RWPE1 (cell line): ENCODE measurements around the gene DAPK3.
"Not testable (repeated sequence)": the region's sequence is repeated elsewhere in the genome, so short reads cannot be mapped to it uniquely, and the experiment has no call there.

ENCODE experiments used
- CTCF ChIA-PET: fragments of 350-600 bp; sonication (Branson Sonifier 250); formaldehyde crosslinking; extraction: SDS; loops from one replicate; lab custom pipeline; 2021; lab: Yijun Ruan, JAX
- POLR2A ChIA-PET: fragments of 400-600 bp; formaldehyde crosslinking; extraction: SDS; loops from one replicate; lab custom pipeline; 2020; ENCODE audit warnings: antibody characterized with exemption; ENCODE audit not compliant: low non-redundant PET; lab: Yijun Ruan, JAX
- DNase-seq: peaks from one replicate; pipeline ENCODE4 v3.0.0; 2012; ENCODE audit warnings: low spot score
- H3K27ac ChIP-seq: fragments of 450-650 bp; 2 replicates; pipeline ENCODE4 v1.5.1; 2017
- TF ChIP-seq, protein P1 (sequence below): fragments of 450-650 bp; conservative IDR thresholded peaks from 2 replicates; pipeline ENCODE4 v1.5.1; 2017; ENCODE audit warnings: low read depth, mild to moderate bottlenecking

DAPK3 gene

DNA sequence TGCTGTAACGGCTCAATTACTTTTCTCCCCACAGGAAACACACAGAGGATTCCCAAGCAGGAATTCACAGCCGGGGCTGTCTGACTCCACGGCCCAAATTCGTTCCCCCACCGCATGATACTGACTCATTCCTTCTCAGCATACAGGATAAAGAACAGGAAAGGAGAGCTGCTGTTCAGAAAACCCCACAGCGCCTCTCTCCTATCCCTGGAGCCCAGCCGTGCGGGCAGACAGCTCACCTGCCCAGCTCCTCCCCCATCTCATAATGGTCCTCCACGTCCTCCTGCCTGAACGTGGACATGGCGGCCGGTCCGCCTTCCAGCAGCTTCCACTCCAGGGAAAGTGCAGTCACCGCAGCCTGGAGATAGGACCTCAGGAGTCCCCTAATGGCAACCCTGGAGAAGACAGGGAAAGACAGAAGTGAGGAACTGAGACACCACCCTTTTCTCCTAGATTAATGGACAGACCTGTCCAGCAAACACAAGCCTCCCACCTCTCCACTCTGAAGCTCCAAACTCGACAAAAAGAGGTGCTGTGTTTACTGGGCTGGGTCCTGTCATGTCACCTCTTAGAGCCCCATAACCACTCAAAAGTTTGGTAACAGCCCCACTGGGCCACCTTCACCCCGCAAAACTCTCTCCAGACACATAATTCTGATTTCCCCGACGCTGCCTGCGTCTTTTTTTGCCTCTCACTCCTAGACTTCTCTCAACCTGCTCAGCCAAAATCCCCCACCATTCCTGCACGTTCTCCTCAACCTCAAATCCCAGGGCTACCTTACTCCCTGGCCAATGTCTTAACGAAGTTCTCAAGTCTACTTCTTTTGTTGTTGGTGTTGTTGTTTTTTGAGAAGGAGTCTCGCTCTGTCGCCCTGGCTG, 1.2 kb downstream of the DAPK3 start:
- DNase-seq = peak; percentile 75
- POLR2A ChIA-PET = interaction anchor here (0.6 to 3.7 kb wide), 3 partner anchors 9 to 96 kb away, joined by 4 to 15 read pairs (median 9); partner anchors contain the start of gene EEF2
- CTCF ChIA-PET = interaction anchor here (0.7 to 1.0 kb wide), 3 partner anchors 9 to 18 kb away, joined by 3 to 5 read pairs (median 3); no protein-coding TSS in a partner anchor
- H3K27ac ChIP-seq = peak overlapping the region; percentile 92
- TF ChIP-seq, protein P1, sequence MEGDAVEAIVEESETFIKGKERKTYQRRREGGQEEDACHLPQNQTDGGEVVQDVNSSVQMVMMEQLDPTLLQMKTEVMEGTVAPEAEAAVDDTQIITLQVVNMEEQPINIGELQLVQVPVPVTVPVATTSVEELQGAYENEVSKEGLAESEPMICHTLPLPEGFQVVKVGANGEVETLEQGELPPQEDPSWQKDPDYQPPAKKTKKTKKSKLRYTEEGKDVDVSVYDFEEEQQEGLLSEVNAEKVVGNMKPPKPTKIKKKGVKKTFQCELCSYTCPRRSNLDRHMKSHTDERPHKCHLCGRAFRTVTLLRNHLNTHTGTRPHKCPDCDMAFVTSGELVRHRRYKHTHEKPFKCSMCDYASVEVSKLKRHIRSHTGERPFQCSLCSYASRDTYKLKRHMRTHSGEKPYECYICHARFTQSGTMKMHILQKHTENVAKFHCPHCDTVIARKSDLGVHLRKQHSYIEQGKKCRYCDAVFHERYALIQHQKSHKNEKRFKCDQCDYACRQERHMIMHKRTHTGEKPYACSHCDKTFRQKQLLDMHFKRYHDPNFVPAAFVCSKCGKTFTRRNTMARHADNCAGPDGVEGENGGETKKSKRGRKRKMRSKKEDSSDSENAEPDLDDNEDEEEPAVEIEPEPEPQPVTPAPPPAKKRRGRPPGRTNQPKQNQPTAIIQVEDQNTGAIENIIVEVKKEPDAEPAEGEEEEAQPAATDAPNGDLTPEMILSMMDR = no peak; the same call in 1 of the 2 replicates

DNA sequence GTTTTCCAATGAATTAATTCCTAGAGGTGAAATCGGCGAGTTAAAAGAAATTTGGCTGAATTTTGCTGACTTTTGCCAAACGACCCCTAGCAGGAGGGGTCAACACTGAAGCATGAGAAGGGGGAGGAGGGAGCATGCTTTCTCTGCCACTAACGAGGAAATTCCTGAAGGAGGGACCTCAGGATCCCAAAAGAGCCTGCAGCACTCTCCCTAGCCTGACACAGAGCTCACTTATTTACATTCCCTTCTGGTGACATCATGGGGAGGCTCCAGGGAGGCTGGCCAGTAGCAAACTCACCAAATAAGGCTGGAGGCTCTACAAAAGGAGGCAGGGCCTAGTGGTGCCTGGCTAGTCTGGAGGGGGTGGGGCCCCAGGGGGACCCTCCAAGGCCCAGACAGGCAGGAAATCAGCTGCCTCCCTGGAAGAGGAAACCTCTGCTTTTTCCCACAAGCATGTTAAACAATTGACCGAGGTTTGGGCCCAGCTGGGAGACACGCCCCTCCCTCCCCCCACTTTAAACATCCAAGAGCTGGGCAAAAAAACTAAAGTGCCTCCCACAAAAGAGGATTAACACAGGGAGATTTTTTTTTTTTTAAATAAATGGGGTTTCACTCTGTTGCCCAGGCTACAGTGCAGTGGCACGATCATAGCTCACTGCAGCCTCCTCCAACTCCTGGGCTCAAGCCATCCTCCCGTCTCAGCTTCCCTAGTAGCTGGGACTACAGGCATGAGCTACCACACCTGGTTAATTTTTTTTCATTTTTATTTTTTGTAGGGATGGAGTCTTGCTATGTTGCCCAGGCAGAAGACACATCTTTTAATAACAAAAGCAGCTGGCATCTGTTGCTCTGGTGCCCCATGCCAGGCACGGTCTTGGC, 2.1 kb downstream of the DAPK3 start:
- TF ChIP-seq, protein P1 = no peak
- DNase-seq = peak; percentile 93
- ChIA-PET CTCF (interaction anchor here (0.9 to 1.0 kb wide), 2 partner anchors 10 to 17 kb away, joined by 3 read pairs; no protein-coding TSS in a partner anchor), POLR2A (interaction anchor here (0.6 to 3.7 kb wide), 2 partner anchors 8 to 16 kb away, joined by 4 to 15 read pairs; partner anchors contain the start of gene EEF2)
- peak overlapping the region; percentile 92 for H3K27ac ChIP-seq

DNA sequence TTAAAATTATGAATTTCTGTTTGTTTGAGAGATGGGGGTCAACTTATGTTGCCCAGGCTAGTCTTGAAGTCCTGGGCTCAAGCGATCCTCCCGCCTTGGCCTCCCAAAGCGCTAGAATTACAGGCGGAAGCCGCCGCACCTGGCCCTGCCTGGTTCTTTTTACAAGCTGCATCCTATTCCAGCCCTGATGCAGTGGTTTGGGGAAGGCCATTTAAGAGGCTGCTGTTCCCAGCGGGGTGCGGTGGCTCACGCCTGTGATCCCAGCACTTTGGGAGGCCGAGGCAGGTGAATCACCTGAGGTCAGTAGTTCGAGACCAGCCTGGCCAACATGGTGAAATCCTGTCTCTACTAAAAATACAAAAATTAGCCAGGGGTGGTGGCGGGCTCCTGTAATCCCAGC, 2.9 kb downstream of the DAPK3 start:
- ChIA-PET CTCF (interaction anchor here (0.6 kb wide), 1 partner anchor 65 kb away, joined by 3 read pairs; no protein-coding TSS in a partner anchor), POLR2A (interaction anchor here (0.5 to 3.7 kb wide), 2 partner anchors 17 to 81 kb away, joined by 4 to 15 read pairs; partner anchors contain the start of gene EEF2)
- peak overlapping the region; percentile 92 for H3K27ac ChIP-seq
- not testable (repeated sequence) for DNase-seq

DNA sequence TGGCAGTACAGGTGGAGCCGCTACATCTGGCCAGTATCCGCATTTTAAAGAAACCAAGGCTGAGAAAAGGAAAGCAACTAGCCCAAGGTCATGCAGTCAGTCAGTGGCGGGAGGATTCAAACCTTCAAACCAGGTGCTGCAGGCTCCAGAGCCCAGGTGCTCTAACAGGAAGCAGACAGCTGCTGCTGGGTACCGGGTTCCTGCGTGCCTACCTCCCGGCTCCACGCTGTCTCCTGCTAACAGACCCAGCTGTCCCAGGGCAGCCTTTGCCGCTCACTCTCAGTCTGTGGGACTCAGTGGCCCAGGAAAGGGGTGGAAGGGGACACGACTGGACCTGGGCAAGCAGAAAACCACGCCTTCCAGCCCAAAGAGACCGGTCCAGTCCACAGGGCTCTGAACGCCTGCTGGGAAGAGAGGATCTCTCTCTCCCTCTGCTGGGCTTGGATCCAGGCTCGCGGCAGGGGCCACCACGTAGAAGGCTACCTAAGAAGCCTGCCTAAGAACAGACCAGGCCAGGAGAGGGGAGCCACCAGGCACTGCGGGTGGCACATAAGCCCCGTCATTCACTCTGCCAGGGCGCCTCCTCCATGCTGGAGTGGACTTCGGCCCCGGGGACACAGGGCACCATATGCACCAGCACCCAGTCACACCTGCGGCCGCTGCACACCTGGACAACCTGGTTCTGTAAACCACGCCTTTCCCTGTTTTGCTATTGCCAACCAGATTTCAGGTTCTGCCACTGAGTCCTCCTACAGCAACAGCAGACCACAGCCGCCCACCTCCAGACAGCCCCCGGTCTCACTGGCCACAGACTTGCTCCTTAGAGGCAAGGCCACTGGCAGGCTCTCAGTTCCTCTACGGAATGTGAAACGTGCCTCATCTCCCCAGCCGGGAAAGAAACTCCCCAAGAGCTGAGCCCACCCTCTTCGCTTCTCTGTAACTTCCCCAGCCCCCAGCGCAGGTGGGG, 4.6 kb downstream of the DAPK3 start:
- DNase-seq = no peak
- TF ChIP-seq, protein P1 = no peak
- POLR2A ChIA-PET = no interaction called here
- H3K27ac ChIP-seq = peak overlapping the region; percentile 26
- CTCF ChIA-PET = no interaction called here

- H3K27ac ChIP-seq = no peak overlapping the region
- CTCF ChIA-PET = no interaction called here
- POLR2A ChIA-PET = no interaction called here
- DNase-seq = no peak
- TF ChIP-seq, protein P1 = no peak
Observed at GRCh38 chr19:3964256-3965194, 6.4 kb downstream of the DAPK3 start.
